Adrenal gland (tissue), 12 donors: ENCODE data around the gene RHOU. TPM values are rescaled to one million over a fixed set of nuclear protein-coding genes. Genes with fewer than 3 reads are reported as not detected.

Experiments
- DNase-seq, 7 donors: peaks; one replicate each; pipeline ENCODE4 v3.0.0-alpha.2; 2019 to 2020
- H3K27ac ChIP-seq, 5 donors: fragments of 200-600 bp; sonication (generic) in 4 of 5; 1 replicate in 3 of 5; 2 replicates in 2 of 5; pipeline versions ENCODE4 v1.5.1 to v1.8.0; 2016 to 2020; ENCODE audit warnings: mild to moderate bottlenecking in 1 of 5
- H3K27me3 ChIP-seq: fragments of 200-600 bp; 2 replicates; pipeline ENCODE4 v1.8.0; 2021
- H3K36me3 ChIP-seq, 2 donors: fragments of 200-600 bp; replicated peaks in 1 of 2; 1 replicate in 1 of 2; 2 replicates in 1 of 2; pipeline versions ENCODE4 v1.5.1 to v1.8.0; 2018 to 2022
- H3K4me1 ChIP-seq, 2 donors: fragments of 200-600 bp; replicated peaks in 1 of 2; 1 replicate in 1 of 2; 2 replicates in 1 of 2; pipeline versions ENCODE4 v1.5.1 to v1.8.0; 2018 to 2021
- H3K4me3 ChIP-seq, 4 donors: fragments of 200-600 bp; sonication (generic) in 3 of 4; one replicate each; pipeline ENCODE4 v1.5.1; 2016 to 2018
- H3K9me3 ChIP-seq, 3 donors: fragments of 200-600 bp; sonication (generic) in 1 of 3; replicated peaks in 1 of 3; 1 replicate in 2 of 3; 2 replicates in 1 of 3; pipeline versions ENCODE4 v1.5.1 to v1.8.0; 2016 to 2021
- POLR2A ChIP-seq, 2 donors: fragments of 450-650 bp; IDR thresholded peaks; one replicate each; pipeline ENCODE4 v1.6.1; 2017; ENCODE audit warnings: antibody characterized with exemption in 2 of 2, mild to moderate bottlenecking in 2 of 2, moderate library complexity in 1 of 2
- WGBS, 4 donors: extraction: QIAGEN DNeasy Blood & Tissue Kit in 2 of 4; methylation state at CpG; one replicate each; pipeline versions ENCODE4 v1.1.5 to v1.1.7; 2013 to 2017; 5-methylcytosine and 5-hydroxymethylcytosine counted together
- intact Hi-C, 2 donors: fragments of 100-400 bp; cut with DNase I; formaldehyde crosslinking; loops; one replicate each; pipeline versions ENCODE4 v1.14.1 to v1.15.0; 2022 to 2023
- polyA plus RNA-seq, 3 donors: library from polyadenylated mRNA; stranded (reverse); fragments of 200-250 nt in 2 of 3; fragments of 350-450 nt in 1 of 3; fragmentation: Illumina TruSeq in 1 of 3; extraction: RNeasy Lipid Tissue Mini Kit (QIAGEN cat#74804) in 1 of 3; gene quantifications; one replicate each; pipeline ENCODE4 v1.2.3, GENCODE V29; 2013 to 2014
- total RNA-seq, 9 donors: library from RNA; depleted of rRNA in 4 of 9; stranded (reverse); fragments of >200 nt in 4 of 9; fragments of 120-200 nt in 1 of 9; fragmentation: NEBNext Ultra II Directional in 1 of 9; extraction: Animal tissue kit (Norgen Biotek cat#: 25700) in 1 of 9; gene quantifications; one replicate each; pipeline versions ENCODE4 v1.1.0 to v1.2.4, GENCODE V29; 2013 to 2023
- TF ChIP-seq, protein P1 (sequence below), 6 experiments: fragments of 450-650 bp in 4 of 6; fragments of 200-600 bp in 2 of 6; sonication (generic) in 1 of 6; IDR thresholded peaks; 1 replicate in 5 of 6; 2 replicates in 1 of 6; pipeline versions ENCODE4 v1.5.1 to v1.8.0; 2016 to 2021; ENCODE audit warnings: antibody characterized with exemption in 6 of 6, mild to moderate bottlenecking in 2 of 6, moderate library complexity in 1 of 6
- donor health status: healthy with polysubstance abuse.
- donor health status: Bipolar disorder and iron deficiency.
- donor health status: DM: yes; HTN: yes; CAD: no.
- donor health status: DM: no; HTN: no; CAD: no.
- donor health status: DM: no; HTN: no; CAD: no.
- donor health status: DM: yes; HTN: yes; CAD: no.

Gene RHOU
- total and polyA plus RNA-seq, 12 donors = 6.1 to 35.1 (median 13.7) TPM

- H3K36me3 ChIP-seq = no peaks in the 10 kb centered on the region
- DNase-seq = no peak
- H3K9me3 ChIP-seq = no peaks in the 10 kb centered on the region
- TF ChIP-seq POLR2A (IDR thresholded peaks at IDR 0.05) = no peak
- TF ChIP-seq, protein P1, sequence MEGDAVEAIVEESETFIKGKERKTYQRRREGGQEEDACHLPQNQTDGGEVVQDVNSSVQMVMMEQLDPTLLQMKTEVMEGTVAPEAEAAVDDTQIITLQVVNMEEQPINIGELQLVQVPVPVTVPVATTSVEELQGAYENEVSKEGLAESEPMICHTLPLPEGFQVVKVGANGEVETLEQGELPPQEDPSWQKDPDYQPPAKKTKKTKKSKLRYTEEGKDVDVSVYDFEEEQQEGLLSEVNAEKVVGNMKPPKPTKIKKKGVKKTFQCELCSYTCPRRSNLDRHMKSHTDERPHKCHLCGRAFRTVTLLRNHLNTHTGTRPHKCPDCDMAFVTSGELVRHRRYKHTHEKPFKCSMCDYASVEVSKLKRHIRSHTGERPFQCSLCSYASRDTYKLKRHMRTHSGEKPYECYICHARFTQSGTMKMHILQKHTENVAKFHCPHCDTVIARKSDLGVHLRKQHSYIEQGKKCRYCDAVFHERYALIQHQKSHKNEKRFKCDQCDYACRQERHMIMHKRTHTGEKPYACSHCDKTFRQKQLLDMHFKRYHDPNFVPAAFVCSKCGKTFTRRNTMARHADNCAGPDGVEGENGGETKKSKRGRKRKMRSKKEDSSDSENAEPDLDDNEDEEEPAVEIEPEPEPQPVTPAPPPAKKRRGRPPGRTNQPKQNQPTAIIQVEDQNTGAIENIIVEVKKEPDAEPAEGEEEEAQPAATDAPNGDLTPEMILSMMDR (IDR thresholded peaks at IDR 0.05) = no peak
- no peaks in the 10 kb centered on the region for H3K27me3 ChIP-seq
- intact Hi-C loops = no loop called here
- H3K4me3 ChIP-seq = no peak overlapping the region
- no peak overlapping the region for H3K27ac ChIP-seq
- WGBS, 4 donors = 74 to 83% (median 79%) methylated on average over 25 to 28 of the region's 28 CpGs
- H3K4me1 ChIP-seq = no peaks in the 10 kb centered on the region
Observed at GRCh38 chr1:228754646-228755268, 19.5 kb downstream of the RHOU start.

- Histone ChIP-seq H3K27me3 (no peaks in the 10 kb centered on the region), H3K4me1 (no peaks in the 10 kb centered on the region), H3K27ac (no peak overlapping the region), H3K36me3 (no peaks in the 10 kb centered on the region), H3K4me3 (no peak overlapping the region), H3K9me3 (no peaks in the 10 kb centered on the region)
- intact Hi-C loops = no loop called here
- no peak for DNase-seq
- WGBS, 4 donors = 81 to 96% (median 86%) methylated on average over 3 of the region's 3 CpGs
- TF ChIP-seq, protein P1 (IDR thresholded peaks at IDR 0.05) = no peak
- no peak for TF ChIP-seq POLR2A (IDR thresholded peaks at IDR 0.05)
Observed at GRCh38 chr1:228755800-228756199, 20.5 kb downstream of the RHOU start.

GRCh38 chr1:228756457-228756856 is 21.2 kb downstream of the RHOU start:
- no peak overlapping the region for H3K27ac ChIP-seq
- no peaks in the 10 kb centered on the region for H3K9me3 ChIP-seq
- DNase-seq = no peak
- no peak overlapping the region for H3K4me3 ChIP-seq
- no peaks in the 10 kb centered on the region for H3K36me3 ChIP-seq
- no peak for TF ChIP-seq POLR2A (IDR thresholded peaks at IDR 0.05)
- TF ChIP-seq, protein P1 (IDR thresholded peaks at IDR 0.05) = no peak
- intact Hi-C loops = no loop called here
- H3K4me1 ChIP-seq = no peaks in the 10 kb centered on the region
- WGBS, 4 donors = 64 to 85% (median 74%) methylated on average over 3 to 5 of the region's 5 CpGs
- H3K27me3 ChIP-seq = no peaks in the 10 kb centered on the region

- H3K4me3 ChIP-seq = no peak overlapping the region
- H3K4me1 ChIP-seq = no peaks in the 10 kb centered on the region
- intact Hi-C loops = no loop called here
- WGBS, 4 donors = 71 to 83% (median 79%) methylated on average over 4 of the region's 4 CpGs
- DNase-seq = no peak
- H3K27me3 ChIP-seq = no peaks in the 10 kb centered on the region
- no peak for TF ChIP-seq POLR2A (IDR thresholded peaks at IDR 0.05)
- TF ChIP-seq, protein P1 (IDR thresholded peaks at IDR 0.05) = no peak
- H3K27ac ChIP-seq = no peak overlapping the region
- no peaks in the 10 kb centered on the region for H3K36me3 ChIP-seq
- no peaks in the 10 kb centered on the region for H3K9me3 ChIP-seq
Observed at GRCh38 chr1:228758447-228758846, 23.2 kb downstream of the RHOU start.
